Stimulated activated CD8-positive, alpha-beta memory T cell treated with anti-CD3 and anti-CD28 coated beads, Interleukin-15, amount 100 ng/mL, for 24 hours (primary cell): ENCODE measurements around the gene ISLR.

Source experiments
- DNase-seq: peaks from one replicate; pipeline ENCODE4 v3.0.0-alpha.2; 2020; ENCODE audit warnings: low read depth

ISLR gene

DNA sequence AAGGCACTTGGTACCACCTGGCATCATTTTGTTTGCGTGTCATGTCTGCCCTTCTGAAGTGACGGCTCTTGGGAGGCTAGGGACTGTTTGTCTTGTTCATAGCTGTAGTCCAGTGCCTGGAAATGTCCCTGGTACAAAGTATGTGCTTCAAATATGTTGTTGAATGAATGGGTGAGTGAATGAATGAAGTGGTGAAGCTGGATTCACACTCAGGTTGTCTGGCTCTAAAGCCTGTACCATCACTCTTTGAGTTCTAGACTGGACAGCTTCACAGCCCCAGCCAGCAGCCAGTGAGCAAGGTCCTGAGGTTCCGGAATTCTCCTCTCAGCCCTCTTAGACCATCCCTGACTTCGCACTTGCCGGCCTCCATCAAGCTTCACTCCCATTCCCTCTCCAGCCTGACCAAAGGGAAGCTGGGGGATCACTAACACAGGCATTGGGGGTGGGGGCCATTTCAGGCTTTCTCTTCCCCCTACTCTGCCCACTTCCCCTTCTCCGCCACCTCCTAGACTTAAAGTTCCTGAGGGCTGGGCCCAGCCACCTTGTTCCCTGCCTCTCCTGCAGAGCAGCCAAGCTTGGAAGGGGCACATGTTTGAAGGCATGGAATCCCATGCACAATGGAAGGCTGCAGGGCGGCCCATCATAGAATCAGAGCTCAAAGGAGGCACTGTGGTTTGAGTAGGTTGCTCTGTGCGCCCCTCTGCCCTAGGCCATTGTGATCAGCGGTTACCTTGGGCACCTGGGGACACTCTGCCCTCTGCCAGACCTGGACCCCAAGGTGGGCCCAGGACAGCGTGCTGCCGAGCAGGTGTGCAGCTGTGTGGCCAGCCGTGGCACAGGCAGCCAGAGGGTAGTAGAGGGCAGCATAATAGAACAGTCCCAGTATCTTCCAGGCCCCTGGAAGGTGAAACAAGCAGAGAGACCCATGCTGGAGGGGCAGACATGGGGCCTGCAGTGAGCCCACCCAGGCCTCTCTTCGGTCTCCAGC lies 21.4 kb downstream of the ISLR start:
- DNase-seq: no peak

DNA sequence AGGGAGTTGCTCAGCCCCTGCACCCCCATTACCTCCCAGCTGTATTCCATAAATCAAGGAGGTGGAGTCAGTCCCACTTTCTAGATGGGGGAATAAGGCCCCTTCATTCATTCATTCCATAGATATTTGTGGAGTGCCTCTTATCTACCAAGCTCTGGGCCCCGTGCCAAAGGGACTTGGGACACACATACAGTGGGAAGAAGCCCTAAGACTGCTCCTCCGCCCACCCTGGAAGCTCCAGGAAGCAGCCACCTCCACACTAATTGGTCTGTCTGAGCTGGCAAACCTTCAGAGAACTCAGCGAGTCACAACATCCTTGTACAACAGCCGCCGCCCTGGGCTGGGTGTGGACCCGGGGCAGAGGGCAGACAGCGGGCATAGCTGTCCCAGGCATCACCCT lies 22.7 kb downstream of the ISLR start:
- no peak for DNase-seq

DNA sequence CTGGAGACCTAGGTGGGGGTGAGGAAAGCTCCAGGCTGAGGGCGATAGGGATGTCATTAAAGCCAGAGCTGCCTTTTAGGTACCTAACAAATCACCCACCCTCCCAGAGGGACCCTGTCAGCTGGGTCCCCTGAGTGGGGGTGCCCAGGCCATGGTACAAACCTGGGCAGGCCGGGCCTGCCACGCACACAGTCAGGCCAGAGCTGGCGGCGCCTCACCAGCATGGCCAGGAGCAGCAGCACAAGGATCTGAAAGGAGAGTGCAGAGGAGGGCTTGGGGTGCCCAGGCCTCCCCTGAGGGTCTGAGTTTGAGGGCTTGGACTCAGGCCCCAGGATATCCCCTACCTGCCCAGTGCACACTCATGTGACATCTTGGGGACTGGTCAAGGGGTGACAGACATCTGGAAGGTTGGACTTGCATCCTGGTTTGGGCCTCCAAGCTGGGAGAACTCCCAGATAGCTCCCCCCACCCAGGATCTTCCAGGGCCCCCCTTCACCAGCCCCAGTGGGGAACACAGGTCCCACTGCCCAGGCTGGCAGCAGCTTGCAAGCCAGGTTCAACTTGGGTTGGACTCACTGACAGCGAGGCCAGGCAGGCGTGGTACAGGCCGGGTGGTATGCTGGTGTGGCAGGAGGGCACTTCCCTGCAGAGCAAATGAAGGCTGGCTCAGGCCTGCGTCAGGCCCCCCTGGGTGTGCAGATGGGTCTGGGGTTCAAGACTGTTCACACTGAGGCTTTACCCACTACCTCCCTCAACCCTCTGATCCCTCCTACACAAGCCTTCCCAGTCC lies 23.9 kb downstream of the ISLR start:
- no peak for DNase-seq

DNA sequence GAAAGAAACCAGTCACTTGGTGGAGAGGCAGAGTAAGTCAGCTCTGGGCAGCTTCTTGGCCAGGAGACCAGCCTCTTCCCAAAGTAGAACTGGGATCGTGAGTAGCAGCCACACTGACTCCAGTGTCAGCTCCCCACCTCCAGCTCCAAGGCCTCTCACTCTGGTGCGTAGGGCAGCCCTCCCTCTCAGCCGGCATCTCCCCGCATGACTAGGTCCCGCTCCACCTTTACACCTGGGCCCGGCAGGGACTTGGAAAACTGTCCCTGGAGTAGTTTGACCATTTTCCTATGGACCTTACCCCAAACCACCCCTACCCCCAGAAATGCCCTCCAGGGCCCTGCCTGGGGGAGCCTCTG lies 25.8 kb downstream of the ISLR start:
- no peak for DNase-seq

DNA sequence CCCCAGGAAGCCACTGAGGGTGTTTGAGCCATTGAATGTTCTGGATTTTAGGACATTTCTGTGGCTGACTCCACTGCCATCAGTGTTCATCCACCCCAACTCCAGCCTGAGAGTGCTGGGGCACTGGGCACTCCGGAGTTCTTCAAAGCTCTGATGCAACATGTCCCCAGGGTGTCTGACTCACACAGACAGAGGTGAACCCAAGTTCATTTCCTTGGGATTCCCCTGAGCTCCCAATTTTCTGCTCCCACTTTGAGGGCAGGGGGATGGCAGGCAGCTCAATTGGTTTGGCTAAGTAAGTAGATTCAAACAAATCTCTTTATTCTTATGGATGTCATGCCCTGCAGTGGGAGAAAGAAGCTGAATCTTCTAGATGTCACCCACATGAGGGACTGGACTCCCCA lies 26.9 kb downstream of the ISLR start:
- DNase-seq: no peak

DNA sequence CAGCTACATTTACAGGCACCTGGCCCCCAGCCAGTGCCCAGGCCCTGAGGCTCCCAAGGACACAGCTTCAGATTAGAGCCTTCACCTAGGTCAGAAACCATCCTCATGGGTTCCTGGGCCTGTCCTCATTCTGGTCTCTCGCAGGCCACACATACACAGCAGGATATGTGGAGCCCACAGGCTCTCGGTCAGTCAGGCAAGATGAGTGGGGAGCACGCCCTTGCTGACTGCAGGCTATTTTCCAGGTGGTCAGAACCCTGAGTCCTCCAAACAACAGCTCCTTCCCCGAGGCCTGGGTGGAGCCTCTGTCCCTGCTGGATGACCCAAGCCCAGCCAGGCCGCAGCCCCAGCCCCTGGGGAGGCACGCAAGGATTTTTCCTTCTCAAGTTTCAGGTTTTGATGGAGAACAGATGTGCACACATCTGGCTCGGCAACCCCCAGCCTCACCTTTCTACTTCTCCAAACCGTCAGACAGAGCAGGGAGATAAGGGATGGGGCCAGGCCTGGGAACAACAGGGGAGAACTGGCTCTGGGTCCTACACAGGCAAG lies 27.4 kb downstream of the ISLR start:
- no peak for DNase-seq

DNA sequence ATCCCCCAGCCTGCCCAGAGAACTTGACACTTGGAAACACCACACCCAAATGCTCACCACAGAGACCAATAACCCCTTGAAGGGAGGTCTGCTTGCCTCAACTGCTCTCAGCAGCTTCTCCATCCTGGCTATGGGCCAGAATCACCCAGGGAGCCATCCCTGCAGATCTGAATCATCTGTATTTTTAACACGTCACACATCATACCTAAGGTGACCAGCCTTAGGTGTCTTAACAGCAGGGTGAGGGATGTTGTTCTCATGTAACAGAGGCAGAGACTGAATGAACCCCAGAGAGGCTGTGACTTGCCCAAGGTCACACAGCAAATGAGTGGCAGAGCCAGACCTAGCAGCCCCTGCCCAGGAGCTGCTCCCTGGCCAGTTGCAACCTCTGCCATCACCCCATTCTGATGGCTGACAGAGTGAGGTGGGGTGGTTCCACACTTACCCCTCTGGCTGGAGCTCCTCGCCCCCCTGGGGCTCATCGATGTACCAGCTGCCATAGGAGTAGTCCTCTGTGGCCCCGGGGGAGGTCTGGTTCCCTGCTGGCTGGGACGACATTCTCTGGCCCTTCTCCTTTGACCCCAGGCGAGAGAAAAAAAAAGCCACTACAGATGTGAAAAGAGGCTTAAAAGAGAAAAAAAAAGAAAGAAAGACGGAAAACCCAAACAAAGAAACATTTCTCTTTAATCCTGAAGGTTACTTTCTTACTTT lies 28.4 kb downstream of the ISLR start:
- no peak for DNase-seq

DNA sequence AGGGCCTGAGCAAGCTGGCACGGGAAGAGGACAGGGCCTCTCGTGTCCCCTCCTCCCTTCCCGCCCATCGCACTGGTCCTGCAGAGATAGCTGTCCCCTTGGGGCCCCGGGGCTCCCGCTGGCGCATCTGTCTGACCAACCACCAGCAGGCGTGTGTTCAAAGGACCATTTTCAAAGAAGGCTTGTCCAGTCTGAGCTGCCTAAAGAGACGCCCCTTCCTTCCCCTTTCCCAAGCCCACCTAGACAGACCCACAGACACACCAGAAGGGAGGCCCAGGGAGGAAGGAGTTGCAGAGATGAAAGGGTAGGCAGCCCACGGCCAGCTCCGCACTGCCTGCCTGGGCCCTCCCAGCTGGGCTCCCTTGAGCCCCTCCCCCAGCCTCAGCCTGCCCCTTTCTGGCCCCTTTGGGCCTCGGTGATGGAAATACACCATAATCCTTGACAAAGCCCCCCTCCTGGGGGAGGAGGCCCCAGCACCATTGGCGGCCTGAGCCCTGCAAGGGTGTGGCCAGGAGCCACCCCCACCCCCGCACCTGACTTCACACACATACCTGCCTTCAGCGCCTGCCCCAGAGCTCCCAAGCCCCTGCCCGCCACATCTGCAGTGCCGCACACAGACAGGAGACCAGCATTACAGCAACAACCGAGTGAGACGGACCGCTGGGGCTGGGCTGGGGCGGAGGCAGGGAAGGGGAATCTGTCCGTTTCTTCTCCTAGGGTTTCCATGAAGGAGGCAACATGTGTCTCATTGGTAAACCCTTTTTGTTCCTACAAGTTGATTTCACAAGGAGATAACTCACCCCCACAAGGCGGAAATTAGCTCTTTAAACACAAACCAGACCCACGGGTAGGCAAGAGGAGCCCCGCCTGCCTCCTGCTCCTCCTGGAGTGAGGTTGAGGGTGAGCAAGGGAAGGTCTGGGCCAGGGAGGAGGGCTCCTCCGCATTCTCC lies 29.2 kb downstream of the ISLR start, which contains the start of gene STRA6:
Gene STRA6, minus strand, starts transcription at position 336 of the 950 bp plus-strand sequence. CDS start 520 bp downstream, outside the sequence.
- no peak for DNase-seq

DNA sequence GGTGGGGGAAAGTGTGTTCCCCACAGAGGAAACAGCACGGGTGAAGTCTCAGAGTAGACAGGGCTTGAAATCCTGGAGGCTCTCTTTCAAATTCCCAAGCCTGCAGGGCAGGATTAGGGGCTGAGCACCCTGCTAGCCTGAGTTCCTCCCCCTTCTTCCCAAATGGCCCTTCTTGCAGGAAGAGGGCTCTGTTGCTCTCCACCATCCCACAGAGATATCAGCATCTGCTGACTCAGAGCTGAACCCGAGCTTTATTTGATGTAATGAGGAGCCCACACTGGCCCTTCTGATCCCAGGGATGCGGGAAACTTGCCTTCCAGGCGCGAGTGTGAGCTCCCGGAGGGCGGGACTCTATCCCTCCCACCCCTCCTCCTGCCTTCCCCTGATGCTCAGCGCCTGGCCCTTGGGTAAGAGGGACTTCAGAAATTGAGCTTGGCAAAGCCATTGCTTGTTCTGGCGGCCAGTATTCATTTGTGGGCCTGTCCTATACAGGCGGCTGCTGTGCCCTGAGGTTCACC lies 30.5 kb downstream of the ISLR start:
- DNase-seq: no peak

DNA sequence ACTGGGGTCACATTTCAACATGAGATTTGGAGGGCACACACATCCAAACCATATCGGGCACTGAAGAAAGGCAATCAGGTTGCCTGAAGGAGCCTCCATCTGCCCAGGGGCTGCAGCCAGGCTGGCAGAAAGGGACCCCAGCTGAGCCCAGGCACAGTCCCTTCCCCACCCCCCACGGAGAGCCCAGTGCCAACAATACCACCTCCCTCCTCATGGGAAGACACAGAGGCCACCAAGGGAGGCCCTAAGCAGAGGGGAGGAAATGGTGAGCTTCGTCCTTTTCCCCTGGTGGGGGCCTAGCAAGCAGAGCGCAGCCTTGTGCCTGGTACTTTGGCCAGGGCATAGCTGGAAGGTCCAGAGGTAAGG lies 32.1 kb downstream of the ISLR start:
- DNase-seq: no peak

DNA sequence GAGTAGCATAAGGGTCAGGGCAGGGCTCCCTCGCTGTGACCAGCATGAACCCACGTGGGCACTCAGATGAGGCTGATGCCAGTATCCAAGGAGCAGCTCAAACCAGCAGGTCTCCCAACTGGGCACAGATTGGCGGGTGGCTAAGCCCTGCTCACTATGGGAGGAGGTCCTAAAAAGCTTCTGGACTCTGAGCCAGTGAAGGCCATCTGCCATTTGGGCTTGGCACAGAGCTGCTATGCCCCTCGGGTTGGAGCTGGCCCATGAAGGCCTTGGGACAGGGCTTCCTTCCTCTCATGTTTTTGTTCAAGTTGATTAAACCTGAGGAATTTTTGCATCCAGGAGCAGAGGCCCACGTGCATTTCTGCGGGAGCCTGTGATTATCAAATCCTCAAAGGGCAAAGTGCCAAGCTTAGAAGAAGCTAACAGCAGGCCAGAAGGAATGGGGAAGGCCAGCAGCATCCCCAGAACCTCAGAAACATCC lies 33.3 kb downstream of the ISLR start:
- DNase-seq: no peak

DNA sequence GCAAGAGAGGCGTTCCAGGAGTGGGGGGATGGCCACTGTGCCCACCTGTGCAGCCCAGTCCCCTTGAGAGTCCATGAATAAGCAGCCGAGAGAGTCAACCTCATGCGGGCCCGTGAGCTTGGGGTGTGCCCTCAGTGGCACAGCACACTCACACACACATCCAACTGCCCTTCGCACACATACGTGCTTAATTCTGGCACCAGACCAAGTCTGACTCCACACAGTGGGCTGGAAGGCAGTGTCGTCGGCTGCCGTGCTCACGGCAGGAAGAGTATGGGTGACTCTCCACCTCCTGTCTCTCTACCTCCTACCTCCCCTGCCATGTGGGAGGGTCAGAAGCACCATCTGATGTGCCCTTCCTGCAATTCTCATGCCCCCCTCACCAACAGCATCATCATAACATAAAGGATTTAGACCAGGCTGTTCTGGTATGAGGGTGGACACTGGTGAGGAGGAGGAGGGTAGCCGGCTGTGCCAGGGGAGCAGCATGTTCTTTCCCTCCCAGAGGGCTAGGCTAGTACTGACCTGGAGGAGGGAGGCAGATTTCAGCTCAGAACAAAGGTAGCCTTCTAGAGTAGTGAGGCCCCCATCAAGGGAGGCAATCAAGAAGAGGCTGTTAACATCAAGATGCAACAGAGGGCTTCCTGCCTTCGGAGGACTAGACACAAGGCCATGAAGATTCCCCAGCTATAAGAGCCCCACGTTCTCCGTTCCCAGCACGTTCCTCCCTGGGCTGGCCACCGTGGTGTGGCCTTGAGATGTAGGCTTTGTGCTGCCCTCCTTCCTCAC lies 34.3 kb downstream of the ISLR start:
- DNase-seq: no peak

DNA sequence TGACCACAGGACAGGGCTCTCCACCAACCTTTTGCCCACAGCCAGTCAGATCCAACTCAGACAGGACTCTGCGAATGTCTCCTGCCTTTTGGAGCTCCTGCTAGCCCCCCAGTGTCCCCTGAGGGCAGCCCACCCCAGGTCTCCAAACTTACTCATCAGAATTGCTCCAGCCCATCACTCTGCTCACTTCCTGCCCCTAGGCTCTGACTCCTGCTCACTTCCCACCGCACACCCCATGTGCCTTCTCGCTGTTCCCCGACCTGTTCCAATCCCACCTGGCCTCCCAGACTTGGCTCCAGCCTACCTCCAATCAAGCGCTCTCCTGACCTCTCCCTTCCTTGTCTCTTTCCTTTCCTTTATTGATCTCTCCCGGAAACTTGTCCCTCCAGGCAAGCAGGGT lies 35.0 kb downstream of the ISLR start:
- DNase-seq: no peak

DNA sequence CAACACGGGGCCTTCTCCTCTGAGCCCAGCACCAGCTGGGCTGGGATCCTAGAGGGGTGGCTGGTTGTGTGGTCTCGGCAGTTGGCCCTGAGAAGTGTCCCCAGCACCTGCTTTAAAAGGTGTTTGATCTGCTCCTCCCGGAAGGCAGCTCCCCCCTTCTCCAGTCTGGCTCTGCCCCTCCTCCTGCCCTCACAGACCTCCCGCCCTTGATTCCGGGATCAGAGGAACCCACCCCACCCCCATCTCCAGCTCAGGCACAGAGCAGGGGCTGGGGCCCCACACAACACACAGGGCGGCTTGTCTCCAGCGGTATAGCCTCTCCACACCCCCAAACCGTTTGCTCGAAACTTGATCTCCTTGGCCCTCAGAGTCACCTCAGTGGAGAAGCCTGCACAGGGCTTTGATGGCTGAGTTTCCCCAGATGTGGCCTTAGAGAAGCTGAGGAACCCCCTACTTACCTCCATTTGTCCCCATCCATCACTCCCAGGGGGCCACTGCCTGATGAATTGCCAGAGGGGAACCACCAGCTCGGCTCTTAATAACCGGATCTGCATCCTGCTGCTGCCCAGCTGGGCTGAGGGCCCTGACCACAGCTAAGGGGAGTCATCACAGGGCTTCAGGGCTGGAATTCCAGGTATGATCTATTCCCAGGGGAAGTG lies 35.5 kb downstream of the ISLR start:
- DNase-seq: no peak

DNA sequence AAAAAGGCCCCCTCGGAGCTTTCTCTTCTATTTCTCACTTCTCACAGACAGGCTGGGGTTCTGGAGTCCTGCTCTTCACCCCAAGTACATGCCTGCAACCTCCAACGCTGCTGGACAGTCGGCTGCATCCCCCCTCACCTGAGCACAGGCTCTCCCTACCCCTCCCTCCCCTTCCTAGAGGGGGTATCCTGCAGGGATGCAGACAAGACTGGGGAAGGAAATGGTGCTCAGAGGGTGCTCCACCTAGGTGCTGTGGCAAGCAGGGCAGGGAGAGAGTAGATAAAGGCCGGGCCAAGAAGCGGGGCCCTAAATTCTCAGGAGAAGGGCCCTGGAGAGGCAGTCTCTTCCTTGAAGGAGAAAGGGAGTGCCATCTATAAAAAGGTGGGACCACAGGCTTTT lies 36.0 kb downstream of the ISLR start:
- DNase-seq: no peak

DNA sequence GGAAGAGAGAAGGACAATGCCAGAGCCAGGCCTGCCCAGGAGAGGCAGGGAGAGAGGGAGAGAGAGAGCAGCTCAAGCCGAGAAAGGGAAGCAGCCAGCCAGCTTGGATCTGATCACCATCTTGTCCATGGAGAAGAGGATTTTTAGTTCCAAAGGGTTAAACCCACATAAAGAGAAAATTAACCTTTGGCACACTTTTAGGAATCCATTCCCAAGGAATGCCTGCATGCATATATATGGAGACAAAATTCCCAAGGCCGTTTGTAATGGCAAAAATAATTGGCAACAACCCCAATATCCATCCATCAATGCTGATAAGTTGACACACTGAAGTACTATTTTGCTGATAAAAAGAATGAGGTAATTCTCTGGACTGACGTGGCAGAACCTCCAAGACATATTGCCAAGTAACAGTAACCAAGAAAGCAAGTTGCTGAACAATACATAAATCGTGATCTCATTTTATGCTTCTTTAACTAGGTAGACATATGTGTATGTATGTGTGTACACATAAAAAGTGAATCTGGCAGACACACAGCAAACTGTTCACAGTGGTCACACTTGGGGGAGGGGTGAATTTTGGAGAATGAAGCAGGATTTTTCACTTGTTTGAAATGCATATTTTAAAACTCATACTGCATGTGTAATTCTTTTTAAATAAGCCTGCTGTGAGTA lies 36.6 kb downstream of the ISLR start:
- no peak for DNase-seq

DNA sequence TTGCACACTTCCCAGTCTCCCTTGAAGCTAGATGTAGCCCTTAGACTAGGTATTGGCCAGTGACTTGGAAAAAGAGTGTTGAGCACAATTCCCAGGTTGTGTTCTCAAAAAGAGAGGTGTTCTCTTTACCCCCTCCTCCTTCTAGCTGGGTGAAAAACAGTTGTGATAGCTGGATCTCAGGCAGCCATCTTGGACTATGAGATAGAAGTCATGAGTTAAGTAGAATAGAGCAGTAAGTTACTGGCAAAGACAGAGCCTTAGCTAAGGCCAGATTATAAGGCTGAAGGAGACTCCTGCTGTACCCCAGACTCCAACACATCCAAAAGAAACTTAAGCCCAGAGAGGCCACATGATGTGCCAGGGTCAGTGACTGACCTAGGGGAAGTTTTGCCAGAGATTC lies 37.2 kb downstream of the ISLR start:
- no peak for DNase-seq

DNA sequence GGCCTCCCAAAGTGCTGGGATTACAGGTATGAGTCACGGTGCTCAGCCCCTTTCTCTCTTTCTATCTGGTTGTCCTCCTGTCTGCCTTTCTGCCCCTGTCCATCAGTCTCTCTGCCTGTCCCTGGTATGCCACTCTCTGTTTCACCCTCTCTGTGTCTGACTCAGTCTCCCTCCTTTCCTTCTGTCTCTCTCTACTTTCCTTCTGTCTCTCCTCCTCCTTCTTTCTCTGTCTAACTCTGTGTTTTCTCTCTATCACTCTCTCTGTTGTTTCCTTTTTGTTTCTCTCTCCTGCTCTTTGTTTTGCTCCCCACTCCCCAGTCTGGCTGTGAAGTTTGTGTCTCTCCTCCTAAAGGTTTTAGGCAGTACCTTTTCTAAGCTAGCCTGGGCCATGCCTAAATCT lies 38.1 kb downstream of the ISLR start:
- DNase-seq: no peak

DNA sequence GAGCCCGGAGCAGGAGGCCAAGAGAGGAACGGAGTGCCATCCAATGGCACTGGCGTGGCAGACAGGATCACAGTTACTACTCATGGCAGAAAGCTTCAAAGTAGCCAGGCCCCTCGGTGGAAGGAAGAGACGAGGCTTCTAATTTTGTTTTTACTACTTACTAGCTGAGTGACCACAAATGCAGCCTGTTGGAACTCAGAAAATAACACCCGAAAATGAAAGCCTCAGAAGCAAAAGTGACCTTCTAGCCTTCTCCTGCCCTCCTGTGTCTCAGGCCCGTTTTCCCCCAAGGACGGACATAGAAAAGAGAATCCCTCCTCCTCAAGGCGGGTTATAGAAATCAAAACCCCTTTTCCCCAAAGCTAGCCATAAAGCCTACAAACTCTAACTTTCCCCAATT lies 39.0 kb downstream of the ISLR start:
- no peak for DNase-seq
